SW 1271 (cell line): ENCODE measurements around the gene RAD51AP2.
"Not testable (repeated sequence)": the region's sequence is repeated elsewhere in the genome, so short reads cannot be mapped to it uniquely, and the experiment has no call there.

Experiments used
- DNase-seq, 2 experiments: peaks; one replicate each; lab custom pipeline; 2025; lab: John Stamatoyannopoulos, UW

RAD51AP2 gene

GRCh38 chr2:17518212-17519154 lies at the start of gene RAD51AP2:
Gene RAD51AP2, minus strand, starts transcription at chr2:17518440. Its CDS starts 25 bp downstream, at chr2:17518415.
- DNase-seq, result no peak

- DNase-seq, result not testable (repeated sequence)
These were observed 47.5 kb upstream of the RAD51AP2 start for GRCh38 chr2:17565726-17566125.

GRCh38 chr2:17558878-17559277 lies 40.6 kb upstream of the RAD51AP2 start:
- no peak for DNase-seq

GRCh38 chr2:17558053-17558452 lies 39.8 kb upstream of the RAD51AP2 start:
- DNase-seq, result no peak

GRCh38 chr2:17557596-17557995 lies 39.4 kb upstream of the RAD51AP2 start:
- DNase-seq, result no peak

- no peak for DNase-seq
These were observed 36.9 kb upstream of the RAD51AP2 start for GRCh38 chr2:17555150-17555549.

GRCh38 chr2:17550907-17551306 lies 32.7 kb upstream of the RAD51AP2 start:
- no peak for DNase-seq

- DNase-seq, result no peak
These were observed 29.5 kb upstream of the RAD51AP2 start for GRCh38 chr2:17547737-17548136.

- DNase-seq, result no peak
These were observed 29.0 kb upstream of the RAD51AP2 start for GRCh38 chr2:17547237-17547636.

- DNase-seq, result no peak
These were observed 27.7 kb upstream of the RAD51AP2 start for GRCh38 chr2:17545680-17546613.

- no peak for DNase-seq
These were observed 26.0 kb upstream of the RAD51AP2 start for GRCh38 chr2:17544256-17544655.

GRCh38 chr2:17543848-17544247 lies 25.6 kb upstream of the RAD51AP2 start:
- no peak for DNase-seq

GRCh38 chr2:17543131-17543660 lies 25.0 kb upstream of the RAD51AP2 start:
- no peak for DNase-seq

GRCh38 chr2:17542471-17542870 lies 24.2 kb upstream of the RAD51AP2 start:
- DNase-seq, result no peak

- no peak for DNase-seq
These were observed 23.3 kb upstream of the RAD51AP2 start for GRCh38 chr2:17541531-17541950.

GRCh38 chr2:17540813-17541530 lies 22.7 kb upstream of the RAD51AP2 start:
- no peak for DNase-seq

- DNase-seq, result no peak
These were observed 22.0 kb upstream of the RAD51AP2 start, which contains the start of gene VSNL1 for GRCh38 chr2:17540093-17540812. Gene VSNL1, plus strand, starts transcription at chr2:17540696. Its CDS starts 51,379 bp downstream, at chr2:17592075.

GRCh38 chr2:17539611-17540092 lies 21.4 kb upstream of the RAD51AP2 start:
- no peak for DNase-seq

GRCh38 chr2:17538844-17539554 lies 20.8 kb upstream of the RAD51AP2 start:
- no peak for DNase-seq
